Suprapubic skin (tissue), 4 donors: Measurements from ENCODE around the gene EIPR1. TPM values are rescaled to one million over a fixed set of nuclear protein-coding genes. Genes with fewer than 3 reads are reported as not detected.

ENCODE experiments used
- DNase-seq, 2 donors: peaks; one replicate each; pipeline ENCODE4 v3.0.0-alpha.2; 2019; ENCODE audit warnings: low spot score in 2 of 2
- H3K27ac ChIP-seq: fragments of 200-600 bp; sonication (generic); one replicate; pipeline ENCODE4 v1.5.1; 2019
- H3K27me3 ChIP-seq: fragments of 200-600 bp; sonication (generic); one replicate; pipeline ENCODE4 v1.5.1; 2019
- H3K36me3 ChIP-seq: fragments of 200-600 bp; sonication (generic); one replicate; pipeline ENCODE4 v1.5.1; 2019
- H3K4me1 ChIP-seq: fragments of 200-600 bp; sonication (generic); one replicate; pipeline ENCODE4 v1.5.1; 2019
- H3K4me3 ChIP-seq: fragments of 200-600 bp; sonication (generic); one replicate; pipeline ENCODE4 v1.5.1; 2019; ENCODE audit warnings: mild to moderate bottlenecking
- H3K9me3 ChIP-seq: fragments of 200-600 bp; sonication (generic); one replicate; pipeline ENCODE4 v1.5.1; 2019
- CTCF ChIP-seq, 2 donors: fragments of 200-600 bp in 1 of 2; fragments of 450-650 bp in 1 of 2; sonication (generic) in 1 of 2; IDR thresholded peaks; one replicate each; pipeline ENCODE4 v1.5.1; 2016 to 2019; ENCODE audit warnings: antibody characterized with exemption in 2 of 2, mild to moderate bottlenecking in 1 of 2, moderate library complexity in 1 of 2
- EP300 ChIP-seq: sonication (generic); formaldehyde crosslinking; IDR thresholded peaks from one replicate; pipeline ENCODE4 v1.6.1; 2017; ENCODE audit warnings: antibody characterized with exemption
- POLR2A ChIP-seq, 2 donors: fragments of 450-650 bp; IDR thresholded peaks; one replicate each; pipeline ENCODE4 v1.6.1; 2017; ENCODE audit warnings: antibody characterized with exemption in 2 of 2, mild to moderate bottlenecking in 2 of 2, moderate library complexity in 2 of 2
- POLR2AphosphoS5 ChIP-seq, 3 donors: sonication (generic); formaldehyde crosslinking; IDR thresholded peaks; one replicate each; pipeline ENCODE4 v1.6.1; 2017; ENCODE audit warnings: antibody characterized with exemption in 3 of 3
- WGBS: methylation state at CpG from one replicate; pipeline ENCODE4 v1.1.5; 2018; 5-methylcytosine and 5-hydroxymethylcytosine counted together
- total RNA-seq, 4 donors: library from RNA; depleted of rRNA; stranded (reverse); fragments of >200 nt; gene quantifications; one replicate each; pipeline ENCODE4 v1.1.0, GENCODE V29; 2016

The EIPR1 gene
- total RNA-seq, 4 donors from 2014 or later = 29.0 to 37.5 (median 30.7) TPM

- Histone ChIP-seq H3K27ac (no peak overlapping the region), H3K9me3 (no peaks in the 10 kb centered on the region), H3K4me3 (no peak overlapping the region), H3K36me3 (peaks cover 14% of the 10 kb centered on the region), H3K4me1 (no peaks in the 10 kb centered on the region), H3K27me3 (no peaks in the 10 kb centered on the region)
- no peak for DNase-seq
- WGBS = 93% methylated on average over 10 of the region's 10 CpGs
- TF ChIP-seq CTCF (IDR thresholded peaks at IDR 0.05) (no peak), POLR2A (IDR thresholded peaks at IDR 0.05) (no peak), POLR2AphosphoS5 (IDR thresholded peaks at IDR 0.05) (no peak), EP300 (no peak)
Observed at GRCh38 chr2:3254442-3254941, 123.1 kb downstream of the EIPR1 start.

- no peak for DNase-seq
- peaks cover 14% of the 10 kb centered on the region for H3K36me3 ChIP-seq
- 82% methylated on average over 15 of the region's 15 CpGs for WGBS
- no peaks in the 10 kb centered on the region for H3K27me3 ChIP-seq
- no peak overlapping the region for H3K4me3 ChIP-seq
- H3K4me1 ChIP-seq = no peaks in the 10 kb centered on the region
- H3K9me3 ChIP-seq = peaks cover 5% of the 10 kb centered on the region
- no peak overlapping the region for H3K27ac ChIP-seq
- no peak for TF ChIP-seq CTCF (IDR thresholded peaks at IDR 0.05)
- TF ChIP-seq POLR2AphosphoS5 (IDR thresholded peaks at IDR 0.05) = no peak
- TF ChIP-seq POLR2A (IDR thresholded peaks at IDR 0.05) = no peak
- no peak for TF ChIP-seq EP300
Observed at GRCh38 chr2:3253913-3254441, 123.6 kb downstream of the EIPR1 start.

- no peak overlapping the region for H3K4me3 ChIP-seq
- WGBS = 91% methylated on average over 15 of the region's 15 CpGs
- DNase-seq = no peak
- peaks cover 13% of the 10 kb centered on the region for H3K9me3 ChIP-seq
- no peak overlapping the region for H3K27ac ChIP-seq
- no peak for TF ChIP-seq POLR2A (IDR thresholded peaks at IDR 0.05)
- no peak for TF ChIP-seq POLR2AphosphoS5 (IDR thresholded peaks at IDR 0.05)
- TF ChIP-seq CTCF (IDR thresholded peaks at IDR 0.05) = no peak
- no peak for TF ChIP-seq EP300
- H3K27me3 ChIP-seq = no peaks in the 10 kb centered on the region
- H3K36me3 ChIP-seq = peaks cover 14% of the 10 kb centered on the region
- no peaks in the 10 kb centered on the region for H3K4me1 ChIP-seq
Observed at GRCh38 chr2:3251946-3252345, 125.7 kb downstream of the EIPR1 start.

GRCh38 chr2:3249476-3249962 is 128.1 kb downstream of the EIPR1 start:
- H3K9me3 ChIP-seq = peaks cover 13% of the 10 kb centered on the region
- 91% methylated on average over 2 of the region's 2 CpGs for WGBS
- H3K4me3 ChIP-seq = no peak overlapping the region
- TF ChIP-seq CTCF (IDR thresholded peaks at IDR 0.05) (no peak), POLR2AphosphoS5 (IDR thresholded peaks at IDR 0.05) (no peak)
- H3K27me3 ChIP-seq = no peaks in the 10 kb centered on the region
- DNase-seq = no peak
- peaks cover 10% of the 10 kb centered on the region for H3K36me3 ChIP-seq
- no peak overlapping the region for H3K27ac ChIP-seq
- H3K4me1 ChIP-seq = no peaks in the 10 kb centered on the region

- Histone ChIP-seq H3K4me1 (no peaks in the 10 kb centered on the region), H3K27ac (no peak overlapping the region), H3K36me3 (peaks cover 8% of the 10 kb centered on the region), H3K9me3 (peaks cover 13% of the 10 kb centered on the region), H3K4me3 (no peak overlapping the region), H3K27me3 (no peaks in the 10 kb centered on the region)
- no peak for DNase-seq
- WGBS = 94% methylated on average over 4 of the region's 4 CpGs
- TF ChIP-seq CTCF (IDR thresholded peaks at IDR 0.05) (no peak), POLR2AphosphoS5 (IDR thresholded peaks at IDR 0.05) (no peak), EP300 (no peak), POLR2A (IDR thresholded peaks at IDR 0.05) (no peak)
Observed at GRCh38 chr2:3248754-3249475, 128.7 kb downstream of the EIPR1 start.
